Islet precursor cell (in vitro differentiated cells): ENCODE data around the gene PAAF1.

Experiments
- DNase-seq: peaks from one replicate; pipeline ENCODE4 v3.0.0-alpha.2; 2018

Gene PAAF1

GRCh38 chr11:73949246-73949645, 72.4 kb downstream of the PAAF1 start:
- peak; percentile 29 for DNase-seq

- no peak for DNase-seq
Measured at GRCh38 chr11:73949912-73950311, 73.1 kb downstream of the PAAF1 start.

DNA sequence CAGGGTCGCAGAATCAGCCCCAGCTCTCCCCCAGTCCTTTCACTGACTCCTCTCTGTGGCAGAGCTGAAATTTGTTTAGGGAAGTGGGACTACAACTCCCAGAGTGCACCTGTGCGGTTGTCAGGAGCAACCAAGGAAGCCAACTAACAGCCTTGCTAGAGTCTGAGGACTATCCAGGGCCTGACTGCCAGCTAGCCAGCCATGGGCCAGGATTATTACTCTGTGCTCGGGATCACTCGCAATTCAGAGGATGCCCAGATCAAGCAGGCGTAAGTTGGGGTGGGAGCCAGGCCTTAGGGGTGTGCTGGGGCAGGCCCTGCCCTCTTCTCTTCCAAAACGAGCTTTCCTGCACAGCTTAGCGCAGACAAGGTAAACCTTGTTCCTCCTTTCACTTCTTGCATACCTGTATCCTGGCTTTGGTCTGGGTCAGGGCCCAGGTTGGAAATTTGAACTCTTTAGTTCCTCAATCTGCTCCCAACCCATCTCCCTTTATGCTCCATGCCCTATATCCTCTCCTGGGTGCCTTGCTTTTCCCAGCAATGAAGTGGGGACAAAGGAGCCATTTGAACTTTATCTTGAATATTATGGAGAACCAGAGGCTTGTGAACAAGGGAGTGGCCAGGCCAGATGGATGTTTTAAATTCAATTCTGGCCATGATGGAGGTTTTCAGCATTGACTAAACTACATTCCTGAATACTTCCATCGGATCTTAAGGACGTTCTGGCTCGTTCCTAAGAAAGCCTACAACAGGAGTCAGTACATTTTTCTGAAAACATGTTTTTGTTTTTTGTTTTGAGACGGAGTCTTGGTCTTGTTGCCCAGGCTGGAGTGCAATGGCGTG, 74.3 kb downstream of the PAAF1 start, which contains the start of gene DNAJB13:
TSS of gene DNAJB13 (plus strand) at position 158 of the 842 bp plus-strand sequence. CDS start at position 202, 44 bp downstream.
- peak; percentile 86 for DNase-seq

GRCh38 chr11:73951797-73952196, 75.0 kb downstream of the PAAF1 start:
- DNase-seq: no peak

GRCh38 chr11:73956876-73957653, 80.3 kb downstream of the PAAF1 start:
- DNase-seq: peak; percentile 36

GRCh38 chr11:73957654-73958361, 81.0 kb downstream of the PAAF1 start:
- peak; percentile 48 for DNase-seq

DNA sequence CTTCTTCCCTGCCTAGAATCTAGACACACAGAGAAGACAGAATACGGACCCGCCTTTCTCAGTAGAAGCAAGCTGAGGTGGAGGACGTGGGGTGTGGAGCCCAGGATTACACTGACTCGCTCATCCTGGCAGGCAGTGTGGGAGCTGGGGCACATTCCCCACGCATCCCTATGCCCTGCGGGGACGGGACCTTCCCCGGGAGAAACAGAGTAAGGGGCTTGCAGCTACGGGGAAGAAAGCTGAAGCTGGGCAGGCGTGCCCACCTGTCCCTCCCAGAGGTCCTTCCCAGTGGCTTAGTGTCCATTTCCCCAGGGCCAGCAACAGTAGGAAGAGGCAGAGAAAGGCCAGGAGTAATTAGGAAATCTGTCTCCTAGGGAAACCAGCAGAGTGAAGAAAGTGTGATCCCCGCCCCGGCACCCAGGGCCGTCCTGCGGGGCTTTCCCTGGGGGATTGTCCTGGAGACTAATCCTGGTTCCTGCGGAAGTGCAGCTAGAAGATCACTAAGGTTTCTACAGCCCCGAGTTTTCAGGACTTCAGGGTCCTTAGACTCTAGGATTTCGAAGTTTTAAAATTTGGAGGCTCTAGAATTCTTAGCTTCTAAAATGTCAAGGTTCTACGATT, 81.8 kb downstream of the PAAF1 start:
- peak; percentile 43 for DNase-seq

DNA sequence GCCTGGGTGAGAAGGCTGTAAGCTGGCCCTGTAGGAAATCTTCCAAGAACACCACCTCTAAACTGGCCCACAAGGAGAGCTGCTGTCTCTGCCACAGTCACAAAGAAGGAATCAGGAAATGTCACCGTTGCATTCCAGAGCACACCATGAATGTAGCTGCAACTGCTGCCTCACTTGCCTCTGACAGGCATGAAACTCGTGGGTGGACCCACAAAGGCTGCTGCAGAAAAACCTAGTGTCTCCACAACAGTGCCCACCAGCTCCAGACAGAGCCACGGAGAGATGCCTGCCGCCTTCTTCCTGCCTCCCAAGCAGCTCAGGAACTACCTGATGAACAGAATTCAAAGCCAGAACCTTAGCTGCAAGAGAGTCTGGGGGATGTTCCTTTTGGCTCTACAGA, 84.5 kb downstream of the PAAF1 start:
- peak; percentile 62 for DNase-seq

DNA sequence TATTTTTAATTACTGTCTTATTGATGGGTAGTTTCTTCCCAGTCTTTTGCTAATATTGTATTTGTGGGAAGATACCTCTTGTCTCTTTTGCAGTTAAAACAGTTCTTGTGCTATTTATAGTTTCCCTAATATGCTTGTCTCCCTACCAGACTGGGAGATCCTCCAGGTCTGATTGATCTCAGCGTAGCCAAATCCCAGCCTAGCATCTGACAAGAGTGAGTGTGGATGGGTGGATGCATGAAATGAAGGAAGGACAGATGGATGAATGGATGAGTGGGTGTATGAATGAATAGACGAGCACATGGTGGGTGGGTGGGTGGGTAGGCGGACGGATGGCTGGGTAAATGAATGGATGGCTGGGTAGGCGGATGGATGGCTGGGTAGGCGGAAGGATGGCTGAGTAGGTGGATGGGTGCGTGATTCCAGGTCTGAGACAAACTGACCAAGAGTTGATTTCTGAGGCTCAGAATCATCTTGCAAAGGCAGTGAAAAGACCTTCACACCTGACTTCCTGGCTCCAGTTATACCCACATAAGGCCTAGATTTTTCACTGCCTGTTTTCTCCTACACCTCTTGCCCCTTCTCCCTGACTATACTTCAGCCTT, 85.4 kb downstream of the PAAF1 start:
- peak; percentile 37 for DNase-seq

- no peak for DNase-seq
Measured at GRCh38 chr11:73963861-73964260, 87.1 kb downstream of the PAAF1 start.

GRCh38 chr11:73965076-73965763, 88.4 kb downstream of the PAAF1 start:
- peak; percentile 45 for DNase-seq

DNA sequence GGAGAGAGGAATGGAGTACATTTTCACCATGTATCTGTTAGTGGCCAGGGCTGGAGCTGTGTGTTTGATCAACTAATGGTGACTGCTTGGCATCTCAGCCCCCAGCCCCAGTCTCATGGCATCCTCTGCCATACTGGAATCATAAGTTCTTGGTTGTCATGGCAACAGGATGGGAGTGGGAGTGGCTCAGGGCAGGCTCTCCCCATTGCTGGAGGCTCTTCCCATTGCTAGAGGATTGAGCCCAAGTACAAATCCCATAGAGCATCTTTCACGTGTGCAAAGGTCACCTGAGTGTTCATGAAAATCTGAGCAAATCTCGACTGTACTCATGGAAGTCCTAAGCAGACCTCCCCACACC, 88.9 kb downstream of the PAAF1 start:
- peak; percentile 22 for DNase-seq

DNA sequence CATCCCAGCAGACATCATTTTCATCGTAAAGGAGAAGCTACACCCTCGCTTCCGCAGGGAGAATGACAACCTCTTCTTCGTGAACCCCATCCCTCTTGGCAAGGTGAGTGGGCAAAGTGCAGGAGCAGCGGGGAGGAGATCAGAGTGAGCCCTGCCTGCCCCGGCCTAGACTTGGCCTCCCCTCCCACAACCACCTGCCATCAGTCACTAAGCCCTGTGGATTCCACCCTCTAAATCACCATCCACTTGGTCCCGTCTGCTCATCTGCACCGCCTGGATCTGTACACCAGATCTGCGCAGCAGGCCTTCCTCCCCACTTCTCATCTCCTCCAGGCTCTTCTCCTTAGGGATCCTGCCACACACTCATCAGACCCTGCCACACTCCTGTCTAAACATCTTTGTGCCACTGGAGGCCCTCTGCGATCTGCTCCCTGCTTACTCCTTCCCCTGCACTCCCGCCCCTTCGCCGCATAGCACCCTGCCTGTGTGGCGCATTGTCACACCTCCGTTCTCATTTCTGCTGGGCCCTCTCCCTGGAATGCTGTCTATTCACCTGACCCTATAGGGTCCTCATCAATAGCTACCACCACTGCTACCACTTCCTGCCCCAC, 91.7 kb downstream of the PAAF1 start:
- peak; percentile 51 for DNase-seq

DNA sequence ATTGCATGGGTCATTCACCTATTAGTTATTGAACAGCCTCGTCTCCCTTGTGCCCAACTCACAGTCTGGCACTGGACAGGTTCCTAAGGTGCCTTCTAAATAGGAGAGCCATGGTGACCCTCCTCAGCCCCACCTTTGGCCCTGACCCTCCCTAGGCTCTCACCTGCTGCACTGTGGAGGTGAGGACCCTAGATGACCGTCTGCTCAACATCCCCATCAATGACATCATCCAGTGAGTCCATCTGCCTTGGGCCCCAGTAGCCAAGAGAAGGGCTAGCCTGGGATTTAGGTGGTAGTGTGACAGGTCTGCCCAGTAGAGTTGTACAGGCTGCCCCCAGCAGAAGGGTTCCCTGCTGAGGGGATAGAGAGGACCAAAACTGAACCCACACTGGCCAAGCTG, 92.3 kb downstream of the PAAF1 start:
- DNase-seq: no peak

GRCh38 chr11:73969991-73970800, 93.4 kb downstream of the PAAF1 start:
- peak; percentile 48 for DNase-seq

- no peak for DNase-seq
Measured at GRCh38 chr11:73971175-73971719, 94.4 kb downstream of the PAAF1 start.

GRCh38 chr11:73972187-73972586, 95.4 kb downstream of the PAAF1 start:
- DNase-seq: no peak

GRCh38 chr11:73972620-73973449, 96.0 kb downstream of the PAAF1 start:
- DNase-seq: no peak
